Measurements from ENCODE around the gene MMAB.

Gene MMAB

GRCh38 chr12:109573029-109573913, at the start of gene MMAB, which contains the start of gene MVK:
Gene MMAB (minus strand): TSS chr12:109573504. CDS start chr12:109573480, 24 bp downstream.
Gene MVK (plus strand): TSS chr12:109573794. CDS start chr12:109574823, 1,029 bp downstream.
- peak; percentile 86 for DNase-seq (ENCODE audit: low read depth)

- no peak for DNase-seq (ENCODE audit: low read depth)
Observed at GRCh38 chr12:109621901-109622364, 48.6 kb upstream of the MMAB start.

GRCh38 chr12:109621211-109621694, 47.9 kb upstream of the MMAB start:
- DNase-seq (ENCODE audit: low read depth): no peak

GRCh38 chr12:109619002-109619604, 45.8 kb upstream of the MMAB start:
- DNase-seq (ENCODE audit: low read depth): no peak

GRCh38 chr12:109618082-109618481, 44.8 kb upstream of the MMAB start:
- no peak for DNase-seq (ENCODE audit: low read depth)

GRCh38 chr12:109617491-109617890, 44.2 kb upstream of the MMAB start:
- no peak for DNase-seq (ENCODE audit: low read depth)

- DNase-seq (ENCODE audit: low read depth): no peak
Observed at GRCh38 chr12:109615556-109616229, 42.4 kb upstream of the MMAB start.

GRCh38 chr12:109613649-109614455, 40.5 kb upstream of the MMAB start:
- DNase-seq (ENCODE audit: low read depth): no peak

GRCh38 chr12:109612975-109613502, 39.7 kb upstream of the MMAB start:
- no peak for DNase-seq (ENCODE audit: low read depth)

GRCh38 chr12:109612003-109612402, 38.7 kb upstream of the MMAB start:
- DNase-seq (ENCODE audit: low read depth): no peak

- no peak for DNase-seq (ENCODE audit: low read depth)
Observed at GRCh38 chr12:109611223-109611622, 37.9 kb upstream of the MMAB start.

- DNase-seq (ENCODE audit: low read depth): no peak
Observed at GRCh38 chr12:109610523-109610922, 37.2 kb upstream of the MMAB start.

GRCh38 chr12:109609342-109609741, 36.0 kb upstream of the MMAB start:
- DNase-seq (ENCODE audit: low read depth): no peak

- DNase-seq (ENCODE audit: low read depth): no peak
Observed at GRCh38 chr12:109608793-109609192, 35.5 kb upstream of the MMAB start.

GRCh38 chr12:109608270-109608669, 35.0 kb upstream of the MMAB start:
- DNase-seq (ENCODE audit: low read depth): no peak

- no peak for DNase-seq (ENCODE audit: low read depth)
Observed at GRCh38 chr12:109607618-109608017, 34.3 kb upstream of the MMAB start.

- DNase-seq (ENCODE audit: low read depth): no peak
Observed at GRCh38 chr12:109606320-109607028, 33.2 kb upstream of the MMAB start.

GRCh38 chr12:109605599-109606228, 32.4 kb upstream of the MMAB start:
- no peak for DNase-seq (ENCODE audit: low read depth)

GRCh38 chr12:109605016-109605415, 31.7 kb upstream of the MMAB start:
- DNase-seq (ENCODE audit: low read depth): no peak

- no peak for DNase-seq (ENCODE audit: low read depth)
Observed at GRCh38 chr12:109604132-109604585, 30.9 kb upstream of the MMAB start.

All from stimulated activated CD8-positive, alpha-beta memory T cell treated with anti-CD3 and anti-CD28 coated beads, Interleukin-15, amount 100 ng/mL, for 24 hours (primary cell).